ENCODE measurements around the gene PHYHIPL. TPM values are rescaled to one million over a fixed set of nuclear protein-coding genes. Genes with fewer than 3 reads are reported as not detected.

PHYHIPL gene
- polyA plus RNA-seq, 1 of the 3 experiments (the other 2 are of a cell fraction) = 0.44 TPM

DNA sequence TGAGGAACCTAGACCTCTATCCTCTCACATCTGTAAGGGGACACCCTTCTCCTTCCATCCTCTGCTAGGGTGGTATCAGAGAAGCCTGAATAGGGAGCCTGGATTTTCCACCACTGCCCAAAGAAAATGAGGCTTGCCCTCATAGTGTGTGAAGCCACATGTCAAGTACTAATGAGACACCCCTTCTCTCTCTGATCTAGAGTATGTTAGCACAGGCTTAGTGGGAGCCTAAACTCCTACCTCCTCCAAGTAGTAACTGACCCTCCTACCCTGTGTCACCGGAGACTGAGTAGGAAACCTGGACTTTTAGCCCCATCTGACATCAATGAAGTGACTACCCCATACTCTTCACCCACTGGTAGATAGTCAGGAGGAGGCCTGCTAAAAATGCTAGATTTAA lies 65.6 kb downstream of the PHYHIPL start (continued):
- TF ChIP-seq, protein P1, sequence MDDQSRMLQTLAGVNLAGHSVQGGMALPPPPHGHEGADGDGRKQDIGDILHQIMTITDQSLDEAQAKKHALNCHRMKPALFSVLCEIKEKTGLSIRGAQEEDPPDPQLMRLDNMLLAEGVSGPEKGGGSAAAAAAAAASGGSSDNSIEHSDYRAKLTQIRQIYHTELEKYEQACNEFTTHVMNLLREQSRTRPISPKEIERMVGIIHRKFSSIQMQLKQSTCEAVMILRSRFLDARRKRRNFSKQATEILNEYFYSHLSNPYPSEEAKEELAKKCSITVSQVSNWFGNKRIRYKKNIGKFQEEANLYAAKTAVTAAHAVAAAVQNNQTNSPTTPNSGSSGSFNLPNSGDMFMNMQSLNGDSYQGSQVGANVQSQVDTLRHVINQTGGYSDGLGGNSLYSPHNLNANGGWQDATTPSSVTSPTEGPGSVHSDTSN (IDR thresholded peaks at IDR 0.05) = no peak
- no peak for TF ChIP-seq EZH2phosphoT487 (IDR thresholded peaks at IDR 0.05; ENCODE audit: borderline replicate concordance, low read depth)

DNA sequence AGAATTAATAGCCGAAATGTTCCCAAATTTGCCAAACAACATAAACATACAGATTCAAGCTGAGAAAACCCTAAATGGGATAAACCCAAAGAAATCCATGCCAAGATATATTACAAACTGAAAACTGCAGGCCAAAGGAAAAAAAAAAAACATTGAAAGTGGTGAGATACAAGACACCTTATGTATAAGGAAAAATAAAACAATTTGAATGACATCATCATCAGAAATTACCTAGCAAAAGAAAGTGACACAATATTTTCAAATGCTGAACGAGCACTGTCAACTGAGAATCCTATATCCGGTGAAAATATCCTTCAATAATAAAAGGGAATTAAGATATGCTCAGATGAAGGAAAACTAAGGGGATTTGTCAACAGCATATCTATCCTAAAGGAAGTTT lies 66.5 kb downstream of the PHYHIPL start:
- POLR2A ChIA-PET = no interaction called here
- H3K4me1 ChIP-seq (ENCODE audit: control insufficient read depth in 1 of 2, insufficient read depth in 2 of 2, low read depth in 1 of 2, low read length in 1 of 2) = no peaks in the 10 kb centered on the region; a peak in 1 of 4 replicates

DNA sequence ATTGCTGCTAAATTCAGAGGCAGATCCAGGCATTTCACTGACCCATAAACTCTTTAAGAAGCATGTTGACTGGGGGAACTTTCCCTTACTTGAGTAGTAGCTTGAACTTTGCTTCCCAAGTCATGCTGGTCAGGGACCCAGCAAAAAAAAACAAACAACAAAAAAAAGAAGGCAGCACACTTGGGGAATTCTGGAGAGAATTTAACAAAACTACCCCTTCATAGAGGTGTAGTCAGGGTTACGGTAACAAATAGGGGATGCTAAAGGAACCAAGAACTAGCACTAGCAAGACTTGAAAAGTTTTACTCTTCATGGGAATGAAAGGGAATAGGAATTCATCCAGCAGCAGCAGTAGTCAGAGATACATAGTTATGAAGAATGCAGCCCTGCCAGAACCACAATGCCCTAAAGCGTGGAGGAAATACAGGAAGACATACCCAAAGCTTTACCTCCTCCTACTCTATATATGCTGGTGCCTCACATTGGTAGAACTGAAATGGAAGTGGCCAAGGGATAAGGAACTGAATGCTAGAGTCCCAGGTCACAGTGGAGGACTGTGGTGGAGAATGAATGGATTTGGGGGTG lies 67.3 kb downstream of the PHYHIPL start:
- Histone ChIP-seq H4K20me1 (ENCODE audit: insufficient read depth) (no peaks in the 10 kb centered on the region), H3K9me3 (no peaks in the 10 kb centered on the region), H3F3A (replicated peaks; ENCODE audit: insufficient read depth) (no peaks in the 10 kb centered on the region), H3K4me2 (no peak overlapping the region), H2AFZ (ENCODE audit: low read depth) (no peak overlapping the region), H3K27me3 (ENCODE audit: insufficient read depth) (no peaks in the 10 kb centered on the region), H3K9ac (no peak overlapping the region), H3K36me3 (replicated peaks in 1 of 2; ENCODE audit: control insufficient read depth in 1 of 2, insufficient read depth in 2 of 2, low read length in 1 of 2) (peaks cover 31 to 66% of the 10 kb centered on the region in 2 experiments), H3K79me2 (ENCODE audit: insufficient read depth) (no peaks in the 10 kb centered on the region), H3K27ac (ENCODE audit: low read depth in 2 of 2, low read length in 1 of 2) (no peak overlapping the region), H3K9me2 (no peaks in the 10 kb centered on the region), H3K4me3 (ENCODE audit: low read depth in 2 of 2, low read length in 1 of 2) (no peak overlapping the region), H3K4me1 (ENCODE audit: control insufficient read depth in 1 of 2, insufficient read depth in 2 of 2, low read depth in 1 of 2, low read length in 1 of 2) (no peaks in the 10 kb centered on the region; a peak in 1 of 4 replicates)
- DNase-seq = no peak
- WGBS (ENCODE audit: low lambda C conversion rate) = 97% methylated on average over 2 of the region's 2 CpGs
- POLR2A ChIA-PET = no interaction called here
- CTCF ChIA-PET = interaction anchor here (0.6 to 4.5 kb wide), 4 partner anchors 9 to 379 kb away, joined by 3 to 15 read pairs (median 4); no protein-coding TSS in a partner anchor
- TF ChIP-seq CHD2 (IDR thresholded peaks at IDR 0.05; ENCODE audit: low read length, partially characterized antibody) = no peak
- no peak for TF ChIP-seq NFIC (IDR thresholded peaks at IDR 0.05; ENCODE audit: borderline replicate concordance)
- TF ChIP-seq, protein P2, sequence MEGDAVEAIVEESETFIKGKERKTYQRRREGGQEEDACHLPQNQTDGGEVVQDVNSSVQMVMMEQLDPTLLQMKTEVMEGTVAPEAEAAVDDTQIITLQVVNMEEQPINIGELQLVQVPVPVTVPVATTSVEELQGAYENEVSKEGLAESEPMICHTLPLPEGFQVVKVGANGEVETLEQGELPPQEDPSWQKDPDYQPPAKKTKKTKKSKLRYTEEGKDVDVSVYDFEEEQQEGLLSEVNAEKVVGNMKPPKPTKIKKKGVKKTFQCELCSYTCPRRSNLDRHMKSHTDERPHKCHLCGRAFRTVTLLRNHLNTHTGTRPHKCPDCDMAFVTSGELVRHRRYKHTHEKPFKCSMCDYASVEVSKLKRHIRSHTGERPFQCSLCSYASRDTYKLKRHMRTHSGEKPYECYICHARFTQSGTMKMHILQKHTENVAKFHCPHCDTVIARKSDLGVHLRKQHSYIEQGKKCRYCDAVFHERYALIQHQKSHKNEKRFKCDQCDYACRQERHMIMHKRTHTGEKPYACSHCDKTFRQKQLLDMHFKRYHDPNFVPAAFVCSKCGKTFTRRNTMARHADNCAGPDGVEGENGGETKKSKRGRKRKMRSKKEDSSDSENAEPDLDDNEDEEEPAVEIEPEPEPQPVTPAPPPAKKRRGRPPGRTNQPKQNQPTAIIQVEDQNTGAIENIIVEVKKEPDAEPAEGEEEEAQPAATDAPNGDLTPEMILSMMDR (IDR thresholded peaks at IDR 0.05) = no peak
- TF ChIP-seq RFX5 (IDR thresholded peaks at IDR 0.05; ENCODE audit: low read length) = no peak
- no peak for TF ChIP-seq YY1 (IDR thresholded peaks at IDR 0.05; ENCODE audit: low read depth)
- no peak for TF ChIP-seq GABPA (IDR thresholded peaks at IDR 0.05; ENCODE audit: low read depth)
- TF ChIP-seq, protein P3, sequence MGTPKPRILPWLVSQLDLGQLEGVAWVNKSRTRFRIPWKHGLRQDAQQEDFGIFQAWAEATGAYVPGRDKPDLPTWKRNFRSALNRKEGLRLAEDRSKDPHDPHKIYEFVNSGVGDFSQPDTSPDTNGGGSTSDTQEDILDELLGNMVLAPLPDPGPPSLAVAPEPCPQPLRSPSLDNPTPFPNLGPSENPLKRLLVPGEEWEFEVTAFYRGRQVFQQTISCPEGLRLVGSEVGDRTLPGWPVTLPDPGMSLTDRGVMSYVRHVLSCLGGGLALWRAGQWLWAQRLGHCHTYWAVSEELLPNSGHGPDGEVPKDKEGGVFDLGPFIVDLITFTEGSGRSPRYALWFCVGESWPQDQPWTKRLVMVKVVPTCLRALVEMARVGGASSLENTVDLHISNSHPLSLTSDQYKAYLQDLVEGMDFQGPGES (IDR thresholded peaks at IDR 0.05; ENCODE audit: low read depth, low read length) = no peak

More for the DNA sequence above, 66.5 kb downstream of the PHYHIPL start:
- no peak overlapping the region for H2AFZ ChIP-seq (ENCODE audit: low read depth)
- H3K9me3 ChIP-seq = no peaks in the 10 kb centered on the region
- H3K27me3 ChIP-seq (ENCODE audit: insufficient read depth) = no peaks in the 10 kb centered on the region
- CTCF ChIA-PET = interaction anchor here (0.6 to 4.5 kb wide), 3 partner anchors 10 to 379 kb away, joined by 3 to 15 read pairs (median 3); no protein-coding TSS in a partner anchor
- no peak for TF ChIP-seq FOSL2 (IDR thresholded peaks at IDR 0.05; ENCODE audit: borderline replicate concordance, low read depth)
- TF ChIP-seq TCF12 (IDR thresholded peaks at IDR 0.05) = no peak
- TF ChIP-seq, protein P1 (IDR thresholded peaks at IDR 0.05) = no peak
- no peak for TF ChIP-seq TAF1 (IDR thresholded peaks at IDR 0.05; ENCODE audit: borderline replicate concordance, low read depth, low read length)
- TF ChIP-seq, protein P3 (IDR thresholded peaks at IDR 0.05; ENCODE audit: low read depth, low read length) = no peak
- no peak for TF ChIP-seq MXI1 (IDR thresholded peaks at IDR 0.05; ENCODE audit: low read depth, low read length)
- H3K9ac ChIP-seq = no peak overlapping the region
- H3F3A ChIP-seq (replicated peaks; ENCODE audit: insufficient read depth) = no peaks in the 10 kb centered on the region
- H3K9me2 ChIP-seq = no peaks in the 10 kb centered on the region
- H4K20me1 ChIP-seq (ENCODE audit: insufficient read depth) = no peaks in the 10 kb centered on the region
- no peaks in the 10 kb centered on the region for H3K79me2 ChIP-seq (ENCODE audit: insufficient read depth)
- no peak overlapping the region for H3K4me2 ChIP-seq
- H3K27ac ChIP-seq (ENCODE audit: low read depth in 2 of 2, low read length in 1 of 2) = no peak overlapping the region
- no peak overlapping the region for H3K4me3 ChIP-seq (ENCODE audit: low read depth in 2 of 2, low read length in 1 of 2)
- H3K36me3 ChIP-seq (replicated peaks in 1 of 2; ENCODE audit: control insufficient read depth in 1 of 2, insufficient read depth in 2 of 2, low read length in 1 of 2) = peaks cover 29 to 66% of the 10 kb centered on the region in 2 experiments
- no peak for DNase-seq
- 87% methylated on average over 3 of the region's 3 CpGs for WGBS (ENCODE audit: low lambda C conversion rate)
